GM19452 (cell line): ENCODE data around the gene ZDHHC11B.

Source experiments
- ATAC-seq: cut with Tn5 transposase; IDR thresholded peaks from one replicate; pipeline ENCODE4 v1.9.1; 2021; ENCODE audit not compliant: unreplicated experiment

The ZDHHC11B gene

DNA sequence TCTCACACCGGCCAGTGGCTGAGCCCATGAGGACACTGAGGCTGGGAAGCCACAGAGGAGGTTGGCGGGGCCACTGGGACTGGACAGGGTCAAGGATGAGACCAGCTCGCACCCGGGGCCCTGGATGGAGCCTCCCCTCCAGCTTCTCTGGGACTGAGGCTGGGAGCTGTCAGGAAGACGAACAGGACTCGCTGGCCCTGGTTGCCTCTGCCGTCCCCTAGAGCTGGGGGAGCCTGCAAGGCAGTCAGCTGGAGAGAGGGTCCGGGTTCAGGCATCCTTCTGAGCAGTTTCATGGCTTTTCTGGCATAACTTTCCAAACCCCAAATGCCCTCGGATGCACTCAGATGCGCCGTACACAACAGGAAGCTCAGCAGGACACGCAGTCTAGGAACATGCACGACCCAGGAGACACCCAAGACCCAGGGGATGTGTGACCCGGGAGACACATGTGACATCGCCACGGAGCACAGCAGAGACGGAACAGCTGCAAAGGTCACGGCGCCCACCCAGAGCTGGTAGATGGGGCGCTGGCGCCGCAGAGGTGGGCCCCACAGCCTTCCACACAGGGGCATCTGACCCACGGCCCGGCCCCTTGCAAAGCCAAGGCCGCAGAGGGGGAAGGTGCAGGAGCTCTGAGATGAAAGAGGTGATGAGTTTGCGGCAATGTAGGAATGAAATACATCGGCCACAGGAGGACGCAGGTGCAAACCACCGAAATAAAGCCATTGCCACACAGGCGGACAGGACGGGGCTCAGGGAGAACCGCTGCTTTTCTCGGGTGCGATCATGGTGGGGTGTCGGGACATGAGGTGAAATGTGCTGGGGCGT lies 108.4 kb downstream of the ZDHHC11B start:
- ATAC-seq = no peak

GRCh38 chr5:675111-675870 lies 109.2 kb downstream of the ZDHHC11B start:
- no peak for ATAC-seq

- ATAC-seq = no peak
These were observed 109.9 kb downstream of the ZDHHC11B start for GRCh38 chr5:674630-675011.

DNA sequence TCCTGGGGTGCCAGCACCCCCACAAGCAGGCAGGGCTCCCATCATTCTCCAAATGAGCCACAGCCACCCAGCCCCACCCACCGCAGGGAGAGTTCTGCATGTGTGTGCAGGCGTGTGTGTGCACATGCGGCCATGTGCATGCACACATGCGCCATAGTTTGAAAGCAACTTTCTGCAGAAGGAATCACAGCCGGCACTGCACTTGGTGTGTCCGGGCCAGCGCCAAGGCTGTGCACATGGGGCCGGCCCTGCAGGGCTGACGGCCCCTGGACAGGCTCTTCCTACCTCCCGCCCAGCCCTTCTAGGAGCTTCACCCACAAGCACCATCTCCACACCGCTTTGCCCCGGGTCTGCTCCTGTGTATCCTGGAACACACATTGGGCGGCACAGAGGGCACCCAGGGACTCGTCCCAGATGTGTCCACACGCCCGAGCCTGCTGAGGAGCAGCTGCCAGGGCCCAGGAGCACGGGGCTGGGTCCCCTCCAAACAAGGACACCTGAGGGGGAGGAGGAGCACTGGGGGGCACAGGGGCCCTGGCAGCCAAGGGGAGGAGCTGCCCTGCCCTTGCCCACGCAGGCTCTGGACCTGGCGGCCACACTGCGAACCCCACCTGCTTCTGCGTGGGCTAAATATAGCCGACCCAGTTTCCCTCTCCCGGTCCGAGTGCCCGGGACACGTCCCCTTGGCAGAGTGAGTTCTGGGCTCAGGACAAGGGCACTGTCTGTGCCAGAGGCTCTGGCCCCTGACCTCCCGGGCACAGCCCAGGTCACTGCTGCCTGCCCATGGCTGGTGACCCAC lies 110.5 kb downstream of the ZDHHC11B start:
- ATAC-seq = no peak

- ATAC-seq = no peak
These were observed 111.2 kb downstream of the ZDHHC11B start for GRCh38 chr5:673161-673830.

DNA sequence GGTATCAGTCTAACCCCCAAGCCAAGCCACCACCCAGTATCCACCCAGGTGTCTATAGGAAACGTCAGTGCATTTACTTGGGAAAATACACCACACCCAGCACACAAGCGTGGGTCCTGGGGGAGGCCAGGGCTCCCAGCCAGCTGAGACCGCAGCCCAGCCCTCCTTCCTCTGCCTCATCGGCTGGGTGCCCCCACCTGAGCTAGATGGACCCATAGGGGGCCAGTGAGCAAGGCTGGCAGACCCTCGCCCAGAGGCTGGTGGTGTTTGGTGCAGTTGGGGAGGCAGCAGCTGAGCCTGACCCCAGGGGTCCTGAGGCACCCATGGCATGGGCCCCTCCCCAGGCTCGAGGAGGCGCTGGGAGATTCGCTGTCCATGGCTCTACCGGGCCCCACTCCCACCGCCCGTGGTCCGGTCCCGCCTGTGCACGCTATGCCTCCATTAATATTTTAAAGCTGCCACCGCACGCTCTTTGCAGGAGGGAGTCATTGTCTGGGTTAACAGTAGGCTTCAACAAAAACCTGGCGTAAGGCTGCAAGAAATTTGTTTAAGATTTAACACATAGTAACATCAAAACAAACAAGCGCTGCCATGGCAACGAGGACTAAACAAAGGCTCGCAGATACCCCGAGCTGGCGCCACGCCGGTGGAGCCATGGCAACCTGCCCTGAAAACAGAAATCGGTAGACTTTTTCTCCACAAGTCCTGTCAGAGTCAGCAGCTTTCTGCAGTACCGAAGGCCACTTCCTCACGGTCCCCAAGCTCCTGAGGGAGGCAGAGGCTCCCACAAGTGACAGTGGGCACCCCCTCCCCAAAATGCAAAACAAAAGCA lies 112.0 kb downstream of the ZDHHC11B start:
- ATAC-seq = no peak

GRCh38 chr5:671459-672328 lies 112.8 kb downstream of the ZDHHC11B start:
- ATAC-seq = peak; percentile 68

- ATAC-seq = no peak
These were observed 113.9 kb downstream of the ZDHHC11B start for GRCh38 chr5:670396-671270.

- no peak for ATAC-seq
These were observed 114.6 kb downstream of the ZDHHC11B start for GRCh38 chr5:669842-670395.

DNA sequence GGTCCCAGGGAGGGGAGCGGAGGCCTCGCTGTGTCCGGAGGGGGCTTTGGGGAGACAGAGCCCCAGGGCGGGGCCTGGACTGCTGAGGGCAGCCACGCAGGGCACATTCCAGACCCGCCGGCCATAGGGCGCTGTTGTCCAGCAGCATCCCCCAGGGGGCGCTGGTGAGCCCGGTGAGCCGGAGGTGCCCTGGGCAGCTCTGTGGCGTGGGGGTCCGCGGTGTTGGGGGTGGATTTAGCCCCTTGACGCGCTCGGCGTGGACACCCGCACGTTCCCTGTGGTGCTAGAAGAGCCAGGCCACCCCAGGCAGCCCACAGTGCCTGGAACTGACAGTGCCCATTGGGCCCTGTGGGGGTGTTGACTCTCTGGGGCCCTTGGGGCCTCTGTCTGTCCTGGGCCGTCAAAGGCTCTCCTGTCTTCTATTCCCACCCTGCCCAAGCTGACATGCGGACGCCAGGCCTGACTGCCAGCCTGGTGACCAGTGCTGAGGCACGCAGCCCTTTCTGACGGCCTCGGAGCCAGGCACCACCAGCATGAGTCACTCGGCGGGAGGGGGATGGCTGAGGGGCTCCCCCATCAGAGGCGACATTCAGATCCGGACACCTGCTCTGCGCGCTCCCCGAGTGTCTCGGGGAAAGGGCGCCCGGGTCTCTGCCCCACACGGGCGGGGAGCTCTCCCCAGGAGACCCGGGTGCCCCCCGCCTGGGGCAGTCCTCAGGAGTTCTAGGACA lies 115.3 kb downstream of the ZDHHC11B start:
- ATAC-seq = no peak

DNA sequence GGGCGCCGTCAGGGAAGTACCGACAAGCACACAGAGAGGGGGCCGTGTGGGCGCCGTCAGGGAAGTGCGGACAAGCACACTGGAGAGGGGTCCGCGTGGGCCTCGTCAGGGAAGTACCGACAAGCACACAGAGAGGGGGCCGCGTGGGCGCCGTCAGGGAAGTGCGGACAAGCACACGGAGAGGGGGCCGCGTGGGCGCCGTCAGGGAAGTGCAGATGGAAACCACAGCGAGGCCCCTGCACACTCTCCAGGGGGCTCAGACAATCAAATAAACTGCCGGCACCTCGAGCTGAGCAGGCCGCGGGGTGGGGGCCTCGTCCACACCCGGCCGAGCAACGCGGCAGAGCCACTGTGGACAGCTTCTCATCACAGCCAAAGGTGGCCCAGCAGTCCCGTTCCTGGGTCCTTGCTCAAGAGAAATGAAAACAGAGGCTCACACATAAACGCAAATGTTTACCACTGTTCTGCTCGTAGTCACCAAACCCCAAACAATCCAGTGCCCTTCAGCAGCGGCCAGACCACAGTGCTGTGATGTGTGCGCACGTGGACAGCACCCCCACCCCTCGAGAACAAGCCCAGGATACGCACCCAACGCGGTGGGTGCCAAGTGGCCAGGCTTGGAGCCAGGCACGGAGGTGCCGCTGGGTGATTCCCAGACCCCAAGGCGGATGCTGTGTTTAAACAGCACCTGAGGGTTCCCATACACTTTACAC lies 116.1 kb downstream of the ZDHHC11B start:
- ATAC-seq = no peak

- ATAC-seq = no peak
These were observed 117.6 kb downstream of the ZDHHC11B start for GRCh38 chr5:666816-667498.

GRCh38 chr5:665956-666711 lies 118.4 kb downstream of the ZDHHC11B start:
- ATAC-seq = no peak

DNA sequence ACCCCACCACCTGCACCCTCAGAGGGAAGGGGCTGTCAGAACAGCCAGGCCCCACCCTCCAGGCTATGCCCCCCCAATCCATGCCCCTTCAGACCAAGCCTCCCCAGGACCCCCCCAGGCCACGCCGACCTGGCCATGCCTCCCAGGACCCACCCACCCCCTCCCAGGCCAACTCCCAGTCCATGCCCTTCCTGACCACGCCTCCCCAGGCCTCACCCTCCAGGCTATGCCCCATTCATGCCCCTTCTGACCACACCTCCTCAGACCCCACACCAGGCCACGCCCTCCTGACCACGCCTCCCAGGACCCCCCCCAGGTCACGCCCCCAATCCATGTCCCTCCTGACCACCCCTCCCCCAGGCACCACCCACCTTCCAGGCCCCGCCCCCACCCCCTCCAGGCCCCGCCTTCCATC lies 119.0 kb downstream of the ZDHHC11B start:
- no peak for ATAC-seq

- ATAC-seq = no peak
These were observed 119.6 kb downstream of the ZDHHC11B start for GRCh38 chr5:664994-665360.
